Gastroesophageal sphincter (tissue), 4 donors: ENCODE data around the gene PRB2. TPM values are rescaled to one million over a fixed set of nuclear protein-coding genes. Genes with fewer than 3 reads are reported as not detected.
"Not testable (repeated sequence)": the region's sequence is repeated elsewhere in the genome, so short reads cannot be mapped to it uniquely, and the experiment has no call there.

Experiments used
- ATAC-seq: fragments of 150-250 bp; one replicate; pipeline ENCODE4 v1.9.1; 2016; ENCODE audit warnings: mild to moderate bottlenecking, moderate library complexity
- H3K27ac ChIP-seq, 4 donors: fragments of 200-600 bp; sonication (generic) in 3 of 4; 1 replicate in 3 of 4; 2 replicates in 1 of 4; pipeline ENCODE4 v1.5.1; 2016 to 2019
- H3K27me3 ChIP-seq: fragments of 200-600 bp; sonication (generic); one replicate; pipeline ENCODE4 v1.5.1; 2019
- H3K36me3 ChIP-seq, 2 donors: fragments of 200-600 bp; sonication (generic); one replicate each; pipeline ENCODE4 v1.5.1; 2019; ENCODE audit warnings: control low read depth in 1 of 2
- H3K4me1 ChIP-seq, 3 donors: fragments of 200-600 bp; sonication (generic); 1 replicate in 2 of 3; 2 replicates in 1 of 3; pipeline ENCODE4 v1.5.1; 2016 to 2019; ENCODE audit warnings: control low read depth in 2 of 3
- H3K4me3 ChIP-seq, 2 donors: fragments of 200-600 bp; sonication (generic); one replicate each; pipeline ENCODE4 v1.5.1; 2019; ENCODE audit warnings: mild to moderate bottlenecking in 1 of 2, moderate library complexity in 1 of 2
- H3K9me3 ChIP-seq, 3 donors: fragments of 200-600 bp; sonication (generic); one replicate each; pipeline ENCODE4 v1.5.1; 2017 to 2019; ENCODE audit warnings: control low read depth in 2 of 3
- EP300 ChIP-seq: sonication (generic); formaldehyde crosslinking; IDR thresholded peaks from one replicate; pipeline ENCODE4 v1.6.1; 2017; ENCODE audit warnings: antibody characterized with exemption, mild to moderate bottlenecking
- POLR2A ChIP-seq, 2 donors: fragments of 450-650 bp; IDR thresholded peaks; one replicate each; pipeline ENCODE4 v1.6.1; 2017; ENCODE audit warnings: antibody characterized with exemption in 2 of 2, mild to moderate bottlenecking in 2 of 2, moderate library complexity in 1 of 2
- POLR2AphosphoS5 ChIP-seq: sonication (generic); formaldehyde crosslinking; IDR thresholded peaks from one replicate; pipeline ENCODE4 v1.6.1; 2017; ENCODE audit warnings: antibody characterized with exemption
- WGBS, 2 donors: methylation state at CpG; one replicate each; pipeline ENCODE4 v1.1.5; 2018; ENCODE audit warnings: low coverage in 1 of 2; 5-methylcytosine and 5-hydroxymethylcytosine counted together
- total RNA-seq, 4 donors: library from RNA; depleted of rRNA; stranded (reverse); fragments of >200 nt; gene quantifications; one replicate each; pipeline ENCODE4 v1.1.0, GENCODE V29; 2016
- TF ChIP-seq, protein P1 (sequence below), 4 experiments: fragments of 200-600 bp in 2 of 4; fragments of 450-650 bp in 2 of 4; sonication (generic) in 1 of 4; IDR thresholded peaks; one replicate each; pipeline ENCODE4 v1.5.1; 2017 to 2019; ENCODE audit warnings: antibody characterized with exemption in 4 of 4, mild to moderate bottlenecking in 2 of 4, moderate library complexity in 2 of 4

Gene PRB2
- total RNA-seq, 4 donors from 2014 or later = not detected

DNA sequence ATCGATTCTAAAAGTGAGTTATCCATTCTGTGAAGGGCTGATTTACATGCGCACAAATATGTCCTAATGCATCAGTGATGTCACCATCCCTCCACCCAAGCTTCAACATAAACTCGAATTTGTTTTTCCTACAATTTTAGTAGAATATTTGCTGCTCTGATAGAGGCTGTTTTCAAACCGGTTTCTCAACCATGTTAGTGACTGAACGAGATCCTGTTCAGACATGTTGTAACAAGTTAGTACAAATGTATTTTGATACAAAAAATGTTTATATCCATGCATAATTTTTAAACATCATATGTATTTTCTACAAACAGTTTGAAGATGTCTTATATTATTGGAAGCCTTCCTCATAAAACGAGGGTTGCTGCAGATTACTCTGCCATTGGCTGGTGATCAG, 12.7 kb upstream of the PRB2 start:
- no peak for ATAC-seq
- H3K27ac ChIP-seq = no peak overlapping the region
- H3K9me3 ChIP-seq = peaks cover 0 to 10% (median 0%) of the 10 kb centered on the region in 3 donors
- WGBS, 2 donors = 84% methylated on average over 5 to 6 of the region's 6 CpGs
- H3K4me1 ChIP-seq = no peaks in the 10 kb centered on the region
- H3K36me3 ChIP-seq = no peaks in the 10 kb centered on the region
- H3K4me3 ChIP-seq = no peak overlapping the region
- TF ChIP-seq, protein P1, sequence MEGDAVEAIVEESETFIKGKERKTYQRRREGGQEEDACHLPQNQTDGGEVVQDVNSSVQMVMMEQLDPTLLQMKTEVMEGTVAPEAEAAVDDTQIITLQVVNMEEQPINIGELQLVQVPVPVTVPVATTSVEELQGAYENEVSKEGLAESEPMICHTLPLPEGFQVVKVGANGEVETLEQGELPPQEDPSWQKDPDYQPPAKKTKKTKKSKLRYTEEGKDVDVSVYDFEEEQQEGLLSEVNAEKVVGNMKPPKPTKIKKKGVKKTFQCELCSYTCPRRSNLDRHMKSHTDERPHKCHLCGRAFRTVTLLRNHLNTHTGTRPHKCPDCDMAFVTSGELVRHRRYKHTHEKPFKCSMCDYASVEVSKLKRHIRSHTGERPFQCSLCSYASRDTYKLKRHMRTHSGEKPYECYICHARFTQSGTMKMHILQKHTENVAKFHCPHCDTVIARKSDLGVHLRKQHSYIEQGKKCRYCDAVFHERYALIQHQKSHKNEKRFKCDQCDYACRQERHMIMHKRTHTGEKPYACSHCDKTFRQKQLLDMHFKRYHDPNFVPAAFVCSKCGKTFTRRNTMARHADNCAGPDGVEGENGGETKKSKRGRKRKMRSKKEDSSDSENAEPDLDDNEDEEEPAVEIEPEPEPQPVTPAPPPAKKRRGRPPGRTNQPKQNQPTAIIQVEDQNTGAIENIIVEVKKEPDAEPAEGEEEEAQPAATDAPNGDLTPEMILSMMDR (IDR thresholded peaks at IDR 0.05) = no peak
- TF ChIP-seq POLR2A (IDR thresholded peaks at IDR 0.05) = no peak
- TF ChIP-seq POLR2AphosphoS5 = no peak
- no peak for TF ChIP-seq EP300
- H3K27me3 ChIP-seq = no peaks in the 10 kb centered on the region

DNA sequence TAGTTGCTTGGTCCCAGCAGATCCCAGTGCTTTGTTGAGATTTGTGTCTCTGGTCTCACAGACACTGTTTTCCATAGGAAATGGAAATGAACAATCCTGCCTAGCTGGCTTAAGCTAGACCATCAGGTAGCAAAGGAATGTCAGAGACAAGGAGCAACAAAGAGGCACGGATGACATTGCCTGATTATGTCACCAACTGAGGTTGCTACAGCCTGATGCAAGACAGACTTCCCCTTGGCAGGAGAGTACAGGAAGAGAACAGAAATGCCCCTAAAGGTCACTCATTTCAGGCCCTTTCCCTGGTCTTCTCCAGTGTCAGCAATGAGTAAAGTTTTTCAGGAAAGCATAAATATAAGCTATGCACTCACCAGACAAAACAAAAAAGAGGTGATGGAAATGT, 2.0 kb upstream of the PRB2 start:
- Histone ChIP-seq H3K27me3 (no peaks in the 10 kb centered on the region), H3K27ac (no peak overlapping the region), H3K4me1 (no peaks in the 10 kb centered on the region), H3K4me3 (no peak overlapping the region), H3K9me3 (no peaks in the 10 kb centered on the region), H3K36me3 (no peaks in the 10 kb centered on the region)
- WGBS, 2 donors = 11% methylated on average over 1 of the region's 1 CpG; no CpG with 5 or more reads in 1 of the 2 donors
- TF ChIP-seq POLR2A (IDR thresholded peaks at IDR 0.05) (no peak), POLR2AphosphoS5 (no peak), EP300 (no peak)
- TF ChIP-seq, protein P1 (IDR thresholded peaks at IDR 0.05) = no peak
- ATAC-seq = no peak

DNA sequence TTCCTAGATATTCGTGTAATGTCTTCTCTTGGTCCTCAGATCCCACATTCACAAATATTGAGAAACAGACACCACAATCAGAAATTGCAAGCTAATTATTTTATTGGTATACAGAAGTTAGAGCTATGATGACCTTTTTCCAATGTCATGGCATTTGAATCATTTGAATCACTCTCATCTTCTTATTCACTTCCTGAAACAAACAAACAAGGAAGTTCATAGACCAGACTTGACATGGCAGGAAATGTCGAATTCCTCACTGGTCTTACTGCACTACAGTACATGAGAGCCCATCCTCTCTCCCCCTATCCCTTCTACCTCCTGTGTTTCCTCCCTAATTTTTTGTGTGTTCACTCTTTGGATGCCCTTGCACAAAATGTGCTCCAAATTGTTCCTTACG, 3.9 kb downstream of the PRB2 start:
- peaks cover 0 to 11% (median 0%) of the 10 kb centered on the region in 3 donors for H3K9me3 ChIP-seq
- not testable (repeated sequence) for H3K36me3 ChIP-seq, H3K27me3 ChIP-seq, H3K27ac ChIP-seq, ATAC-seq, H3K4me3 ChIP-seq, H3K4me1 ChIP-seq
- 44 to 83% methylated on average over 2 of the region's 3 CpGs for WGBS, 2 donors

DNA sequence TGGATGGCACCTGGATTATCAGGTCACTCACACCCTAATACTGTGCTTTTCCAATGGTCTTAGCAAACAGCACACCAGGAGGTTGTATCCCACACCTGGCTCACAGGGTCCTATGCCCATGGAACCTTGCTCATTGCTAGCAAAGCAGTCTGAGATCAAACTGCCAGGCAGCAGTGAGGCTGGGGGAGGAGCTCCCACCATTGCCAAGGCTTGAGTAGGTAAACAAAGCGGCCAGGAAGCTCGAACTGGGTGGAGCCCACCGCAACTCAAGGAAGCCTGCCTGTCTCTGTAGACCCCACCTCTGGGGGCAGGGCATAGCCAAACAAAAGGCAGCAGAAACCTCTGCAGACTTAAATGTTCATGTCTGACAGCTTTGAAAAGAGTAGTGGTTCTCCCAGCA, 17.9 kb downstream of the PRB2 start:
- 72% methylated on average over 3 of the region's 3 CpGs; no CpG with 5 or more reads in 1 of the 2 donors for WGBS, 2 donors

DNA sequence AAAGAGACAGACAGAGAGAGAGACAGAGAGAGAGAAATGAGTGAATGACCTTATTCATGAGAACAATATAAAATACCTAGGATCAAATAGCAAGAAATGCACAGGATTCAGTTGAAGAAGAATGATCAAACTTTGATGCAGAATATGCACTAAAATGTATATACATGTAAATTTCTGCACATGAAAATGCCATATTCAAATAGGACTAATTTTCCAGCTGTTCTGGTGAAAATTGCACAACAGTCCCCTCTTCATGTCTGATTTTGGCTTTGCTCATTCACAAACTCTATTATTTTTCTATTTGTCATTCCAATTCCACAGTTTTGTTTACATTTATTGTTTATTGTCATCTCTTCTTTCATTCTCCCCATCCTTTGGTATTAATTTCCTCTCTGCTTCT, 34.2 kb downstream of the PRB2 start:
- H3K36me3 ChIP-seq = no peaks in the 10 kb centered on the region
- TF ChIP-seq POLR2A (IDR thresholded peaks at IDR 0.05) = no peak
- TF ChIP-seq, protein P1 (IDR thresholded peaks at IDR 0.05) = no peak
- no peak for TF ChIP-seq EP300
- TF ChIP-seq POLR2AphosphoS5 = no peak
- H3K27me3 ChIP-seq = no peaks in the 10 kb centered on the region
- no peaks in the 10 kb centered on the region for H3K9me3 ChIP-seq
- H3K4me3 ChIP-seq = no peak overlapping the region
- no peaks in the 10 kb centered on the region for H3K4me1 ChIP-seq
- no peak overlapping the region for H3K27ac ChIP-seq
- ATAC-seq = no peak

More for the DNA sequence above, 17.9 kb downstream of the PRB2 start:
- not testable (repeated sequence) for H3K27ac ChIP-seq, H3K36me3 ChIP-seq, ATAC-seq, H3K4me1 ChIP-seq, H3K27me3 ChIP-seq, H3K4me3 ChIP-seq
- peaks cover 0 to 47% (median 0%) of the 10 kb centered on the region in 3 donors for H3K9me3 ChIP-seq

DNA sequence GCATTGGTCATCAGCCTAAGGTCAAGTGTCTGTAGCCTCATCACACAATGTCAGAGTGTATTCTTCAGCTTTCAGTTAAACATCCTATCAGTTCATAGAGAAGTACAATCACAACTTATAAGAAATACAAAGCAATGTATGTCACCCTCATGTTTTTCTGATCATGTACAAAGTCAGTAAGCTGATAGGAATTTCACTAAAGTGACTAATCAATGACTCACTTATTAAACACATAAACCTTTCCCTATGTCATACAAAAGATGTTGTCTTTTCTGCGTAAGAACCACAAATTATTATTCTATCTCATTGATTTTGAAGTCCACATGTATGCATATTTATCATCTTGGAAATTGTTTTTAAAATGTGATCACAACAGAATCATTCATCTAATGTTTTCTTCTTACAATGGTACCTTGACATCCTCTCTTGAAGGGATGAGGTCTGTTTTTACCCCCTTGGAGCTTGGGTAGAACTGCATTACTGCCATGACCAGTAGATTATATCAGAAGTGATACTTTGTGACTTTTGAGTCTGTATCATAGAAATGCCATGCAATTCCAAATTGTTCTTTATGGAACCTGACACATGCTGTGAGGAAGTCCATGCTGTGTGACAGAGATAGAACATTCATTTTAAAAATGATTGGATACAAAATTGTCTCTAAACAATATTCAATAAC, 35.0 kb downstream of the PRB2 start:
- not testable (repeated sequence) for H3K4me1 ChIP-seq, H3K9me3 ChIP-seq, H3K27me3 ChIP-seq, H3K4me3 ChIP-seq, H3K36me3 ChIP-seq, ATAC-seq, H3K27ac ChIP-seq
- WGBS, 2 donors = 82 to 100% methylated on average over 1 of the region's 1 CpG

- H3K4me3 ChIP-seq, H3K27ac ChIP-seq, H3K27me3 ChIP-seq, ATAC-seq, H3K9me3 ChIP-seq, H3K36me3 ChIP-seq, H3K4me1 ChIP-seq: not testable (repeated sequence)
- whole genome bisulfite sequencing, 2 donors = 55 to 74% methylated on average over 1 to 2 of the region's 2 CpGs
Observed at GRCh38 chr12:11351736-11352135, 43.6 kb downstream of the PRB2 start.
